Neural progenitor cell (in vitro differentiated cells): ENCODE data around the gene LYZ. TPM values are rescaled to one million over a fixed set of nuclear protein-coding genes. Genes with fewer than 3 reads are reported as not detected.

Experiments used
- DNase-seq: peaks from one replicate; pipeline ENCODE4 v3.0.0-alpha.2; 2016; ENCODE audit warnings: low spot score
- H2AFZ ChIP-seq: fragments of 200-600 bp; sonication (generic); replicated peaks from 2 replicates; pipeline ENCODE4 v1.6.1; 2016; ENCODE audit warnings: antibody characterized with exemption
- H3F3A ChIP-seq: fragments of 200-600 bp; sonication (generic); 2 replicates; pipeline ENCODE4 v1.6.1; 2016; ENCODE audit warnings: antibody characterized with exemption, low read depth
- H3K27ac ChIP-seq: fragments of 200-600 bp; sonication (generic); 2 replicates; pipeline ENCODE4 v1.5.1; 2016; ENCODE audit warnings: mild to moderate bottlenecking
- H3K27me3 ChIP-seq: fragments of 200-600 bp; sonication (generic); 2 replicates; pipeline ENCODE4 v1.6.1; 2016; ENCODE audit warnings: mild to moderate bottlenecking, moderate library complexity
- H3K36me3 ChIP-seq: fragments of 200-600 bp; sonication (generic); 2 replicates; pipeline ENCODE4 v1.5.1; 2016
- H3K4me1 ChIP-seq: fragments of 200-600 bp; sonication (generic); 2 replicates; pipeline ENCODE4 v1.6.1; 2016; ENCODE audit warnings: mixed run types
- H3K4me2 ChIP-seq: fragments of 200-600 bp; sonication (generic); 2 replicates; pipeline ENCODE4 v1.6.1; 2016
- H3K4me3 ChIP-seq: fragments of 200-600 bp; sonication (generic); 2 replicates; pipeline ENCODE4 v1.5.1; 2016
- H3K79me2 ChIP-seq: fragments of 200-600 bp; sonication (generic); 2 replicates; pipeline ENCODE4 v1.6.1; 2016; ENCODE audit warnings: low read depth
- H3K9ac ChIP-seq: fragments of 200-600 bp; sonication (generic); 2 replicates; pipeline ENCODE4 v1.6.1; 2016
- H3K9me3 ChIP-seq: fragments of 200-600 bp; sonication (generic); 2 replicates; pipeline ENCODE4 v1.5.1; 2016; ENCODE audit warnings: low read depth
- H4K20me1 ChIP-seq: fragments of 200-600 bp; sonication (generic); 2 replicates; pipeline ENCODE4 v1.6.1; 2016; ENCODE audit warnings: low read depth
- H3K27ac Mint-ChIP-seq: 3 replicates; pipeline ENCODE4 v1.8.0; 2021; ENCODE audit warnings: mixed read lengths
- H3K27me3 Mint-ChIP-seq: 2 replicates; pipeline ENCODE4 v1.8.0; 2022; ENCODE audit warnings: low read depth, mild to moderate bottlenecking, inconsistent platforms, moderate library complexity, mixed read lengths; ENCODE audit not compliant: insufficient read depth
- H3K36me3 Mint-ChIP-seq: 3 replicates; pipeline ENCODE4 v1.8.0; 2021; ENCODE audit warnings: mixed read lengths
- H3K4me1 Mint-ChIP-seq: 3 replicates; pipeline ENCODE4 v1.8.0; 2021; ENCODE audit warnings: mixed read lengths
- H3K4me3 Mint-ChIP-seq: 3 replicates; pipeline ENCODE4 v1.8.0; 2021; ENCODE audit warnings: mild to moderate bottlenecking, moderate library complexity, mixed read lengths
- H3K9me3 Mint-ChIP-seq: 3 replicates; pipeline ENCODE4 v1.8.0; 2020; ENCODE audit warnings: mixed read lengths
- EZH2 ChIP-seq: fragments of 200-600 bp; sonication (generic); IDR thresholded peaks from 2 replicates; pipeline ENCODE4 v1.6.1; 2017; ENCODE audit warnings: antibody characterized with exemption, mild to moderate bottlenecking, moderate library complexity
- EZH2phosphoT487 ChIP-seq: fragments of 200-600 bp; sonication (generic); IDR thresholded peaks from 2 replicates; pipeline ENCODE4 v1.6.1; 2017; ENCODE audit warnings: antibody characterized with exemption
- total RNA-seq: library from RNA; depleted of rRNA; stranded (reverse); fragments of >200 nt; gene quantifications from 2 replicates; pipeline ENCODE4 v1.2.3, GENCODE V29; 2015; ENCODE audit warnings: low replicate concordance
- TF ChIP-seq, protein P1 (sequence below): fragments of 200-600 bp; sonication (generic); IDR thresholded peaks from 2 replicates; pipeline ENCODE4 v1.5.1; 2017; ENCODE audit warnings: antibody characterized with exemption, mild to moderate bottlenecking

Gene LYZ
- total RNA-seq, 1 donor from 2014 or later = not detected

DNA sequence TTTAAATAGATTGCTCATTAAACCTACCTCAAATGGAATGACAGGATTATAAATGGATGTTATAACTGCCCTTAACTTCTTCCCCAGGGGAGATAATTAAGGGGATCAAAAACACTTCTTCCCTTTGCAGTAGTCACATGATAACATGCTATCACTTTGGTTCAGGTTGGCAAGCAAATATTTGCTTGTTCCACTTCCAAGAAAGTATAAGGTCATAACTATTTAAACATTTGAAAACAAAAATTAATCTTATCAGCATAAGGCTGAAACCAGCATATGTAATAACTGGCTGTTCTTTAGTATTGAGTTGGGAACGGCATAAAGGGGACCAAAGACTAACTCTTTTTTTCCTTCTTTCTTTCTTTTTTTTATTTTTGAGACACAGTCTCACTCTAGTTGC lies 2.4 kb upstream of the LYZ start:
- Mint-ChIP-seq H3K36me3 (no peaks in the 10 kb centered on the region), H3K9me3 (no peaks in the 10 kb centered on the region), H3K27ac (no peak overlapping the region), H3K27me3 (no peaks in the 10 kb centered on the region), H3K4me3 (no peak overlapping the region), H3K4me1 (peaks cover 16% of the 10 kb centered on the region)
- TF ChIP-seq, protein P1, sequence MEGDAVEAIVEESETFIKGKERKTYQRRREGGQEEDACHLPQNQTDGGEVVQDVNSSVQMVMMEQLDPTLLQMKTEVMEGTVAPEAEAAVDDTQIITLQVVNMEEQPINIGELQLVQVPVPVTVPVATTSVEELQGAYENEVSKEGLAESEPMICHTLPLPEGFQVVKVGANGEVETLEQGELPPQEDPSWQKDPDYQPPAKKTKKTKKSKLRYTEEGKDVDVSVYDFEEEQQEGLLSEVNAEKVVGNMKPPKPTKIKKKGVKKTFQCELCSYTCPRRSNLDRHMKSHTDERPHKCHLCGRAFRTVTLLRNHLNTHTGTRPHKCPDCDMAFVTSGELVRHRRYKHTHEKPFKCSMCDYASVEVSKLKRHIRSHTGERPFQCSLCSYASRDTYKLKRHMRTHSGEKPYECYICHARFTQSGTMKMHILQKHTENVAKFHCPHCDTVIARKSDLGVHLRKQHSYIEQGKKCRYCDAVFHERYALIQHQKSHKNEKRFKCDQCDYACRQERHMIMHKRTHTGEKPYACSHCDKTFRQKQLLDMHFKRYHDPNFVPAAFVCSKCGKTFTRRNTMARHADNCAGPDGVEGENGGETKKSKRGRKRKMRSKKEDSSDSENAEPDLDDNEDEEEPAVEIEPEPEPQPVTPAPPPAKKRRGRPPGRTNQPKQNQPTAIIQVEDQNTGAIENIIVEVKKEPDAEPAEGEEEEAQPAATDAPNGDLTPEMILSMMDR = no peak
- no peak for TF ChIP-seq EZH2phosphoT487
- TF ChIP-seq EZH2 = no peak
- Histone ChIP-seq H3K27me3 (no peaks in the 10 kb centered on the region), H2AFZ (no peak overlapping the region), H3K36me3 (no peaks in the 10 kb centered on the region), H3K9me3 (no peaks in the 10 kb centered on the region), H3F3A (no peaks in the 10 kb centered on the region), H3K4me3 (no peak overlapping the region), H4K20me1 (no peaks in the 10 kb centered on the region), H3K4me1 (peaks cover 7% of the 10 kb centered on the region), H3K27ac (no peak overlapping the region), H3K79me2 (no peaks in the 10 kb centered on the region), H3K4me2 (no peak overlapping the region), H3K9ac (no peak overlapping the region)
- DNase-seq = no peak

DNA sequence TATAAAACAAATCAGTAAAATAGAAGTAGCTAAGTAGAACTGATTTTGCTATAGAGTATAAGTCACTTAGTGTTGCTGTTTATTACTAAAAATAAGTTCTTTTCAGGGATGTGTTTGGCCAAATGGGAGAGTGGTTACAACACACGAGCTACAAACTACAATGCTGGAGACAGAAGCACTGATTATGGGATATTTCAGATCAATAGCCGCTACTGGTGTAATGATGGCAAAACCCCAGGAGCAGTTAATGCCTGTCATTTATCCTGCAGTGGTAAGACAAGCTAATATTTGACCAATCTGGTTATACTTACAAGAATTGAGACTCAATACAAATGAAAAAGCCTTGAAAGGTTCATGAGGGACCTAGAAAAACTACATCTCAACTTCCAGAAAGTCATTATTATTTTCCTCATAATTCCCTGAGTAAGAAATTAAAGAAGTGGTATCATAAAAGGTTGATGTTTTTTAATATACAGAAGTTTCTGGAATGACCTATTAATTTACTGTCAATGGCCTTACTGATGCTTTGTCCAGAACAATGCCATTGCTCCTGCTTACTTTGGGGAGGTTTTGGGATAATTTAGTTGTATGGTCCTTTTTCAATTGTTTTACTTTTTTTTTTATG lies 1.9 kb downstream of the LYZ start:
- H3K79me2 ChIP-seq = no peaks in the 10 kb centered on the region
- no peak overlapping the region for H3K4me3 ChIP-seq
- H3K27me3 ChIP-seq = no peaks in the 10 kb centered on the region
- H3K4me2 ChIP-seq = no peak overlapping the region
- no peaks in the 10 kb centered on the region for H3K36me3 Mint-ChIP-seq
- H3K4me1 Mint-ChIP-seq = peaks cover 9% of the 10 kb centered on the region
- TF ChIP-seq, protein P1 = no peak
- TF ChIP-seq EZH2 = no peak
- TF ChIP-seq EZH2phosphoT487 = no peak
- H4K20me1 ChIP-seq = no peaks in the 10 kb centered on the region
- no peak overlapping the region for H3K27ac ChIP-seq
- no peak for DNase-seq
- no peaks in the 10 kb centered on the region for H3K9me3 ChIP-seq
- H3K27ac Mint-ChIP-seq = no peak overlapping the region
- H3K27me3 Mint-ChIP-seq = no peaks in the 10 kb centered on the region
- no peak overlapping the region for H2AFZ ChIP-seq
- no peaks in the 10 kb centered on the region for H3K9me3 Mint-ChIP-seq
- H3F3A ChIP-seq = peaks cover 9% of the 10 kb centered on the region
- no peak overlapping the region for H3K4me3 Mint-ChIP-seq
- no peaks in the 10 kb centered on the region for H3K36me3 ChIP-seq
- peaks cover 8% of the 10 kb centered on the region for H3K4me1 ChIP-seq
- H3K9ac ChIP-seq = no peak overlapping the region

DNA sequence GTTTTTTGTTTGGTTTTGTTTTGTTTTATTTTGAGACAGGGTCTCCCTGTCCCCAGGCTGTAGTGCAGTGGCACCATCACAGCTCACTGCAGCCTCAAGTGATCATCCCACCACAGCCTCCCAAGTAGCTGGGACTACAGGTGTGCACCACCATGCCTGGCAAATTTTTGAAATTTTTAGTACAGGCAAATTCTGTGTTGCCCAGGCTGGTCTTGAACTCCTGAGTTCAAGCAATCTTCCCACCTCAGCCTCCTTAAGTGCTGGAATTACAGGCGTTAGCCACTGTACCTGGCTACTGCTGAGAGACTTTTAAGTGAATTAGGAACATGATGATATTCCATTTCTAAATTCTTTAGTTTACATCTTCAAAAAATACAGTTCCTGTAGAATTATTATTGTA lies 2.6 kb downstream of the LYZ start:
- TF ChIP-seq, protein P1 = no peak
- TF ChIP-seq EZH2phosphoT487 (no peak), EZH2 (no peak)
- Mint-ChIP-seq H3K27ac (no peak overlapping the region), H3K4me3 (no peak overlapping the region), H3K36me3 (no peaks in the 10 kb centered on the region), H3K9me3 (no peaks in the 10 kb centered on the region), H3K4me1 (peaks cover 9% of the 10 kb centered on the region), H3K27me3 (no peaks in the 10 kb centered on the region)
- Histone ChIP-seq H3F3A (peaks cover 9% of the 10 kb centered on the region), H3K36me3 (no peaks in the 10 kb centered on the region), H2AFZ (no peak overlapping the region), H3K27ac (no peak overlapping the region), H4K20me1 (no peaks in the 10 kb centered on the region), H3K4me1 (peaks cover 8% of the 10 kb centered on the region), H3K9ac (no peak overlapping the region), H3K4me3 (no peak overlapping the region), H3K79me2 (no peaks in the 10 kb centered on the region), H3K27me3 (no peaks in the 10 kb centered on the region), H3K9me3 (no peaks in the 10 kb centered on the region), H3K4me2 (no peak overlapping the region)
- DNase-seq = no peak
